Hepatic stellate cell (primary cell): Measurements from ENCODE around the gene TUBA8.
"Not testable (repeated sequence)": the region's sequence is repeated elsewhere in the genome, so short reads cannot be mapped to it uniquely, and the experiment has no call there.

Experiments
- DNase-seq: peaks from one replicate; pipeline ENCODE4 v3.0.0; 2011; ENCODE audit warnings: low spot score

TUBA8 gene

GRCh38 chr22:18130699-18131429, 20.3 kb downstream of the TUBA8 start:
- no peak for DNase-seq

DNA sequence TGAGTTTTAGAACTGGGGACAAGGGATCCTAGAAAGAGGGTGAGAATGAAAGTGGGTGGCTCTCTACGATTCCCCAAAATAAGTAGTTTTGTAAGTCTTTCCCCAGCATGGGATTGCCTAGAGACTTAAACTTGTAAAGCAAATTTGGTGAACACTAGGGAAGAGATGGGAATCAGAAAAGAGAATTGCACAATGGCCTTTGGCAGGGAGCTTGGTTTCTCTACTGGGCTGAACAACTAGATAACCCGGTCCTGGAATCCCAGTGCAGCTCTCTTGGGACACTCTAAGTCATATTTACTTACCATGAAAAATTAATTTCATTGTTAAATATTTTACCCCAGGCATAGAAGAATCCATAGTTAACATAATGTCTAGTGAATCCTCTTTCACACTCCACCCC, 22.8 kb downstream of the TUBA8 start:
- DNase-seq: no peak

GRCh38 chr22:18136563-18137320, 26.1 kb downstream of the TUBA8 start:
- no peak for DNase-seq

DNA sequence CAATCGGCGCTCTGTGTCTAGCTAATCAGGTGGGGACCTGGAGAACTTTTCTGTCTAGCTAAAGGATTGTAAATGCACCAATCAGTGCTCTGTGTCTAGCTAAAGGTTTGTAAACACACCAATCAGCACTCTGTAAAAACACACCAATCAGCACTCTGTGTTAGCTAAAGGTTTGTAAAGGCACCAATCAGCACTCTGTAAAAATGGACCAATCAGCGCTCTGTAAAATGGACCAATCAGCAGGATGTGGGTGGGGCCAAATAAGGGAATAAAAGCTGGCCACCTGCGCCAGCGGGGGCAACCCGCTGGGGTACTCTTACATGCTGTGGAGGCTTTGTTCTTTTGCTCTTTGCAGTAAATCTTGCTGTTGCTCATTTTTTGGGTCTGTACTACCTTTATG, 30.4 kb downstream of the TUBA8 start:
- not testable (repeated sequence) for DNase-seq

GRCh38 chr22:18144105-18144504, 33.5 kb downstream of the TUBA8 start:
- DNase-seq: no peak

- DNase-seq: no peak
Measured at GRCh38 chr22:18145676-18146388, 35.2 kb downstream of the TUBA8 start.

- no peak for DNase-seq
Measured at GRCh38 chr22:18146389-18146753, 35.8 kb downstream of the TUBA8 start.

- DNase-seq: no peak
Measured at GRCh38 chr22:18147791-18148190, 37.2 kb downstream of the TUBA8 start.

- DNase-seq: no peak
Measured at GRCh38 chr22:18148293-18148965, 37.8 kb downstream of the TUBA8 start.

- DNase-seq: no peak
Measured at GRCh38 chr22:18152519-18152918, 41.9 kb downstream of the TUBA8 start.

DNA sequence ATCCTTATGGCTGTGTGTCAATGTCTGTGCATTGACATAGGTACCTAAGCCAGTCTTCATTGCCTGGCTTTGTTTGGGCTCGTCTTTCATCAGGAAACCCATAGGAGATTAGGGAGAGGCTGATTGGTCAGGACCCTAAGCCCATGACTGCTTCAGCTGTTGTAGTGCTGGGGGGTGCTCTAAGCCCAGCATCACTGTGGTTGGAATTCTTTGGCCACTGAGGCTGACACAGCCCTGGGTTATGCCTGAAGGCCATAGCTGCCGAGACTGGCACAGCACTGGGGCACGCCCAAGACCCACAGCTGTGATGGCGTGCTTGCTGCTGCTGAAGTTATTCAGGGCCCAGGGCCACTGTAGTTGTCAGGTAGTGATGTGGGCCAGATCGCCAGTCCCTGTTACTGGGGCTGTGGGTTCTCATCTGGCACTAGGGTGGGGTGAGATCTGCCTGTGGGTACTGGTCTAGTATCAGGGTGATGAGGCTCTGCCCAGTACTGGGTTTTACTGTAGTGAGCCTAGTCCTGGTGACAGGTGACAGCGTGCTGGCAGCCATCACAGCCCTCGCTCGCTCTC, 44.3 kb downstream of the TUBA8 start:
- no peak for DNase-seq

GRCh38 chr22:18155546-18155945, 44.9 kb downstream of the TUBA8 start:
- not testable (repeated sequence) for DNase-seq

GRCh38 chr22:18156878-18157713, 46.5 kb downstream of the TUBA8 start:
- DNase-seq: peak; percentile 98

DNA sequence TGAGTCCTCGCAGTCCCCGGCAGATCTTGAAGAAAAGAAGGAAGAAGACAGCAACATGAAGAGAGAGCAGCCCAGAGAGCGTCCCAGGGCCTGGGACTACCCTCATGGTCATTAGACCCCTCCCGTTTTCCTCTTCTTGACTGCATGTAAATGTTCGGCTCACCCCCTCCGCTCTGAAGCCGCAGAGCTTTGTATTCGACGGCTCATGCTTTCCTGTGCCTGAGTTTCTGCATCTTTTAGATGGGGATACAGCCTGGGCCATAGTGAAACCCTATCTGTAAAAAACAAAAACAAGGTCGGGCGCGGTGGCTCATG, 47.1 kb downstream of the TUBA8 start:
- no peak for DNase-seq

- DNase-seq: not testable (repeated sequence)
Measured at GRCh38 chr22:18160641-18161040, 50.0 kb downstream of the TUBA8 start.

DNA sequence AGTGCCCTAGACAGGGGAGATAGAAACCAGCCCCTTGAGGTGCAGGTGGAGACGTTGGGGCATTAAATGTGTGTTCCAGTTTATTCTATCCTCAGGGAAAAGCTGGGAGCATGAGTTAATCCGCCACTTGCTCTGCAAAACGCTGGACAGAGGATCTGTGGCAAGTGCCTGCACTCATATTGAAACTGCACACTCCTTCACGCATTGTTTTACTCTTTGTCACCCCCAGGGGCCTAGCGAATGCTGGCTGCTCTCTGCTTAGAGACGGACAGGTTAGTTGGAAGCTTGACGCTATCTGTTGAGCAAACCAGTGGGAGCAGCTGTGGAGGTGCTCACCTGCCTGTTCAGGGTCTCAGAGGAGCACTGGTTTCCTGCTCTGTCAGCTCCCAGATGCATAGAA, 53.2 kb downstream of the TUBA8 start:
- not testable (repeated sequence) for DNase-seq

DNA sequence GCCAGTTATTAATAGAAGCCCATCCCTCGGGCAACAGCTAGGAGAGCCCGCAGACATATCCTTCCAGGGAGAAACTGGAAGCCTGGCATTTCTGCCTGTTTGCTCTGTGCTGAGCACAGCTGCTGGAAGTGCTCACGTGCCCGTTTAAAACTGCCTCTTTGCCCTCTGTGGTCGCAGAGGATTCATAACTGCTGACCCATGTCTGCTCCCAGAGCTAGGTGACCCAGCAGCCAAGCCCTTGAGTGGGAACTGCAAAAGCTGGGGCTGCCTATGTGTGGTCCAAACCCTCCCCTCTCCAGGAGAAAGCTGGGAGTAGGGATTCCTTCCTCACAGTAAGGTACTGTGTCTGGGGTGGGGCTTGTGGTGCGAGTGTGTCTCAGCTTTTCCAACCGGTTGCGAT, 54.0 kb downstream of the TUBA8 start:
- DNase-seq: not testable (repeated sequence)

DNA sequence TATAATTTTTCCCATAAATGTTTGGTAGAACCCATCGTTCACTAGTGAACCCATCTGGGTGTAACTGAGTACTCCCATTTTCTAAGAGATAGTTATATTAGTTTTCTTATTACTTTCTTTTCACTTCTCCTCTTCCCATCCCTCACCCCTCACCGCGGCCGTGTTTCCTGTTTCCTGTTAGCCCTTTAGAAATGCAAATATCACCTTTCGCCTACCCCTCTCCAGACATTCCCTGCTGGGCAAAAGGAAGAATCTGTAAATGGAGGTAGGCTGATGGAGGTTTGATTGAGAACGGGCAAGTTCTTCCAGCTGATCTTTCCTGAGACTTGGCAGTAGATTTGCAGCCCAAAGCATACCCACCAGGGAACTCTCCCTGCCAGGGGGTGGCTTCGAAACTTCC, 54.7 kb downstream of the TUBA8 start:
- DNase-seq: not testable (repeated sequence)

DNA sequence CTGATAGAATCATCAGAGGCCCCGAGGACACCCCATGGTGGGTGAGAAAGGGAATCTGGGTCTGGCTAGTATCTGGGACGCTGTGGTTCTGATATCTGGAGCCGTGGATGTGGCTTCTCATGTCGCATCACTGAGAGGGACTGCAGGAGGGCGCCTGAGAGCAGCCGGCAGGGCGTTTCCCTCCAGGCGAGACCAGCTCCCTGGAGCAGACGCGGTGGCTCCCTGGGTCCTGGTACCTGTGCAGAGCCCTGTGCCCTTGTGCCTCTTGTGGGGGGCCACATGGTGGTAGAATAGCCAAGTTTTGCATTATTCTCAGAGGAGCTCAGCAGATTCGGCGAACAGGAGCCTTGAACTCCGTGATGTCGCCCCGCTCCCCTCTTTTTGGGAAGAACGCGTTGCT, 59.7 kb downstream of the TUBA8 start:
- DNase-seq: not testable (repeated sequence)

DNA sequence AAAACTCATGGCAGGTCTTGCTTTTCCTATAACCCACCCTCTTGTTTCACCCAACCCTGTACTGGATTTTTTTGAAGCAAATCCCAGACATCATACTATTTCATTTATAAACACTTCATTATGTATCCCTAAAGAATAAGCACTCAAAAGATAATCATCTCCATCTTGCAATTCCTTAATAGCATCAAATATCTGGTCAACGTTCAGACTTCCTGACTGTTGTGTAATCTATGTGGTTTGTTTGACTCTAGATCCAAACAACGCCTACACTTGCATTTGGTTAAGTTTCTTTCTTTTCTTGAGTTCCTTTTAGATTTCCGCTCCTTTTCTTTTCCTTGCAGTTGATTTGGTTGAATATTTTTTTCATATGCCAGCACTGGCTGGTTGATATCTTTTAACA, 61.6 kb downstream of the TUBA8 start:
- not testable (repeated sequence) for DNase-seq

GRCh38 chr22:18172776-18173175, 62.2 kb downstream of the TUBA8 start:
- DNase-seq: not testable (repeated sequence)
